ENCODE results near the gene CSNK1A1. TPM values are rescaled to one million over a fixed set of nuclear protein-coding genes. Genes with fewer than 3 reads are reported as not detected.
A peak's percentile ranks its signal among the peaks of the same experiment; 100 is the strongest.
"Not testable (repeated sequence)": the region's sequence is repeated elsewhere in the genome, so short reads cannot be mapped to it uniquely, and the experiment has no call there.

Gene CSNK1A1
- total RNA-seq, 2 donors from 2014 or later: 192 to 212 TPM

DNA sequence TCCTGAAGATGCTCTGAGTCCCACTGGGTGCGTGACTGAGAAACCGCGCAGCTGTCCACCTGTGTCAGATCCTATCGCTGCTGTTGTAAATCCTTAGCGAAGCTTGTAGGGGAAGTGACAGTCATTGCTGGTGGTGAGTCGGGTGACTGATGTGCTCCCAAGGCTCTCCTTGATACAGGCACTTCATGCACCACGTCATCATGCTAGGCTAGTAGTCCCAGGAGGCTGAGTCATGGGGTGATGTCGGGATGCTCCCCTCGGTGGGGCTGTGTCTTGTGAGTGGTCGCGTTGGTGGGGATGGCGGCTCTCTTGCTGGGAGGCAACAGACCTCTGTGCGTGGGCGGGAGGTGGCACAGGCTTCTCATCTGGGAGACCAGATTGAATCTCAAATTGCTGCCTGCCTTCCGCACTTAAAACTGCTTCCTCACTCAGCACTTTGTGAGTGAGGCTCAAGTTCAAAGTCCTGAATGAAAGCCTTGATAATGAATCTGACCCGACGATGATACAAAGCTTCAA is 84.7 kb downstream of the CSNK1A1 start:
- DNase-seq (no peak), ATAC-seq (no peak)
- Mint-ChIP-seq H3K36me3 (ENCODE audit: low read depth) (no peaks in the 10 kb centered on the region), H3K4me3 (no peak overlapping the region), H3K4me1 (no peaks in the 10 kb centered on the region), H3K27ac (no peak overlapping the region), H3K27me3 (peaks cover 29% of the 10 kb centered on the region)
- no peaks in the 10 kb centered on the region for H3K9me3 ChIP-seq (ENCODE audit: control insufficient read depth, low read length, poor library complexity, severe bottlenecking)

DNA sequence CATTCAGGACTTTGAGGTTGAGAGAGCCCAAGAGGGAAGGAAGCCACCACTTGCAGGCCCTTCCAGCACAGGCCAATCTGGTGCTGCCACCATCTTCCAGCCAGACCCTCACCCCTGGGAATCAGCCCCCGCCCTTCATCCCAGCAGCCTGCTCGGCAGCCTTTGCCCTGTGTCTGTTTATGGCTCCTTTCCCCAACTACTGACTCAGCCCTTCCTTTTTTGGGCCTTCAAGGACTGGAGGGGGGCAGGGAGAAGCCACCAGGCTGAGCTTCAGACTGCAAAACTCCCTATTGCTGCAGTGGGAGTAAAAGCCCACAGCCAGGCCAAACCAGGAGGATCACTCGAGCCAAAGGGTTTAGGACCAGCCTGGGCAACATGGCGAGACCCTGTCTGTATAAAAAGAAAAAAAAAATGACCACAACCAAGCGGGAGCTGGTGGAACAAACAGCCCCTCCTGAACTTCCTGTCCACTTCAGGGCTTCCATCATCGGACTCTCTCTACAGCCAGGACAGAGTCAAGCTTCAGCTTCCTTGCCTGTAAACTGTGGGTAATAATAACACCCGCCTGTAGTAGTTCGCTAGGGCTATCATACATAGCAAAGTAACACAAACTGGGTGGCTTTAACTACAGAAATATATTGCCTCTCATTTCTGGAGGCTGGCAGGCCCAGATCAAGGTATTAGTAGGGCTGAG is 86.3 kb downstream of the CSNK1A1 start:
- DNase-seq: no peak
- H3K9me3 ChIP-seq (ENCODE audit: control insufficient read depth, low read length, poor library complexity, severe bottlenecking): no peaks in the 10 kb centered on the region
- no peak for ATAC-seq
- Mint-ChIP-seq H3K36me3 (ENCODE audit: low read depth) (no peaks in the 10 kb centered on the region), H3K4me3 (no peak overlapping the region), H3K27me3 (peaks cover 18% of the 10 kb centered on the region), H3K27ac (no peak overlapping the region), H3K4me1 (no peaks in the 10 kb centered on the region)

DNA sequence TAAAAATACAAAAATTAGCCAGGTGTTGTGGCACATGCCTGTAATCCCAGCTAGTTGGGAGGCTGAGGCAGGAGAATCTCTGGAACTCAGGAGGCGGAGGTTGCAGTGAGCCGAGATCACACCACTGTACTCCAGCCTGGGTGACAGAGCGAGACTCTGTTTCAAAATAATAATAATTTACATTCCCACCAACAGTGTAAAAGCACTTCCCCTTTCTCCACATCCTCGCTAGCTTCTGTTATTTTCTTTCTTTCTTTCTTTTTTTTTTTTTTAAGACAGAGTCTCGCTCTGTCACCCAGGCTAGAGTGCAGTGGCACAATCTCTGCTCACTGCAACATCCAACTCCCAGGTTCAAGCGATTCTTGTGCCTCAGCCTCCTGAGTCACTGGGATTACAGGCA is 89.3 kb downstream of the CSNK1A1 start:
- H3K4me1 Mint-ChIP-seq: not testable (repeated sequence)

DNA sequence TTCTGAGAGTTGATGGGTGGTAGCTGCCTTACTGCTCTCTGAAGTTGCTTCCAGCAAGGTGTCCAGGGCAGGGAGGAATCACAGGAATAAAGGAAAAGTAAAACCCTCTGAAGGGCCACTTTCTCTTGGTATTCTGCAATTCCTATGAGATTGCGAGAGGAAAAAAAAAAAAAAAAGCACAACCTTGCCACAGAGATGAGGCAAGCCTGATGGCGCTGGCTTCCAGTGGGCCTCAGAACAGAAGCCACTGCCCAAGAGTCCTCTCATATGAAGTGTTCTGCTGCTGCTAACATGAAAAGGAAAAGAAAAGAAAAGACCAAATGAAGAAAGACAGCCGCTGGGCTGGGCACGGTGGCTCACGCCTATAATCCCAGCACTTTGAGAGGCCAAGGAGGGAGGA is 91.3 kb downstream of the CSNK1A1 start:
- H3K9me3 ChIP-seq (ENCODE audit: control insufficient read depth, low read length, poor library complexity, severe bottlenecking): no peaks in the 10 kb centered on the region
- Mint-ChIP-seq H3K27ac (peak overlapping the region; percentile 77), H3K36me3 (ENCODE audit: low read depth) (peaks cover 3% of the 10 kb centered on the region), H3K4me1 (peaks cover 4% of the 10 kb centered on the region), H3K27me3 (no peaks in the 10 kb centered on the region), H3K4me3 (no peak overlapping the region)
- DNase-seq (no peak), ATAC-seq (no peak)

More for the DNA sequence above, 89.3 kb downstream of the CSNK1A1 start:
- not testable (repeated sequence) for DNase-seq; H3K9me3 ChIP-seq (ENCODE audit: control insufficient read depth, low read length, poor library complexity, severe bottlenecking); H3K27ac Mint-ChIP-seq; ATAC-seq; H3K4me3 Mint-ChIP-seq; H3K36me3 Mint-ChIP-seq (ENCODE audit: low read depth)
- peaks cover 11% of the 10 kb centered on the region for H3K27me3 Mint-ChIP-seq

DNA sequence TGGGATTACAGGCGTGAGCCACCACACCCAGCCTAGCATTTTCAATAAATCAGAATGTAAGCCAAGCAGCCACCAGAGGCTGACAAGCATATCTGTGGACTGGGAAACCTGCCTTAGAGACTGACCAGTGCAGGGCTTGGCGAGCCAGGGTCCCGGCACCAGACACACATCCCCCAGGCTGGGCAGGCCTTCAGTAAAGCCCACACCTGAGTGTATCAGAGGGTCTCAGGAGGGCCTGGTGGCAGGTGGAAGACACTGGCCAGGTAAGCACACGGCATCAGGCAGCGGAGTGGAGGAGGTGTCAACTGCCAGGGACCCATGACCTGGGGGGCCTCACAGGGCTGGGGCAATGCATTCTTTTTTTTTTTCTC is 93.9 kb downstream of the CSNK1A1 start:
- Mint-ChIP-seq H3K4me1 (peaks cover 4% of the 10 kb centered on the region), H3K27me3 (no peaks in the 10 kb centered on the region), H3K27ac (peak overlapping the region; percentile 73), H3K4me3 (no peak overlapping the region), H3K36me3 (ENCODE audit: low read depth) (peaks cover 3% of the 10 kb centered on the region)
- ATAC-seq (no peak), DNase-seq (no peak)
- no peaks in the 10 kb centered on the region for H3K9me3 ChIP-seq (ENCODE audit: control insufficient read depth, low read length, poor library complexity, severe bottlenecking)

DNA sequence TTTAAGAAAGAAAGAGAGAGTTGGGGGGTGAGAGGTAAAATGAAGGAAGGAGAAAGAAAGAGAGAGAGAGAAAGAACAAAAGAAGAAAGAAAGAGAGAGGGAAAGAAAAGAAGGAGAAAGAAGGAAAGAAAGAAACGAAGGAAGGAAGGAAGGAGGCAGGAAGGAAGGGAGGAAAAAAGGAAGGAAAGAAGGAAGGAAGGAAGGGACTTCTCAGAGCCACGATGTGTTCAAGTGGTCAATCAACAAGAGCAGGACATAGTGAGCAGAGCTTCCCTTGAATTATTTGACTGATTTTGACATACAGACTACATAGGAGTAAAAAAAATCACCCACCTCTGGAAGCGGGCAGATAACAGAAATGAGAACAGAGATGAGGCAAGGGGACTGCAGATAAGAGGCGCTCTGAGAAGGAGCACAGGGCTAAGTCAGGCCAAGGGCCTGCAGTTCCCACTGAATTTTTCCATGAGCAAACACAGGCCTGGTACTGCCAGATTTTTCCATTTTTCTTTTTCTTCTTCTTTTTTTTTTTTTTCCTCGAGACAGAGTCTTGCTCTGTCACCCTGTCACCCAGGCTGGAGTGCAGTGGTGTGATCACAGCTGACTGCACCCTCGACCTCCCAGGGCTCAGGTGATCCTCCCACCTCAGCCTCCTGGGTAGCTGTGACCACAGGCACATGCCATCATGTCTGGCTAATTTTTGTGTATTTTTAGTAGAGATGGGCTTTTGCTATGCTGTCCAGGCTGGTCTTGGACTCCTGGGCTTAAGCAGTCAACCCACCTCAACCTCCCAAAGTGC is 94.4 kb downstream of the CSNK1A1 start:
- peak overlapping the region; percentile 73 for H3K27ac Mint-ChIP-seq
- H3K9me3 ChIP-seq (ENCODE audit: control insufficient read depth, low read length, poor library complexity, severe bottlenecking): no peaks in the 10 kb centered on the region
- no peaks in the 10 kb centered on the region for H3K27me3 Mint-ChIP-seq
- ATAC-seq: no peak
- peaks cover 3% of the 10 kb centered on the region for H3K36me3 Mint-ChIP-seq (ENCODE audit: low read depth)
- no peak for DNase-seq
- no peak overlapping the region for H3K4me3 Mint-ChIP-seq
- peaks cover 4% of the 10 kb centered on the region for H3K4me1 Mint-ChIP-seq

DNA sequence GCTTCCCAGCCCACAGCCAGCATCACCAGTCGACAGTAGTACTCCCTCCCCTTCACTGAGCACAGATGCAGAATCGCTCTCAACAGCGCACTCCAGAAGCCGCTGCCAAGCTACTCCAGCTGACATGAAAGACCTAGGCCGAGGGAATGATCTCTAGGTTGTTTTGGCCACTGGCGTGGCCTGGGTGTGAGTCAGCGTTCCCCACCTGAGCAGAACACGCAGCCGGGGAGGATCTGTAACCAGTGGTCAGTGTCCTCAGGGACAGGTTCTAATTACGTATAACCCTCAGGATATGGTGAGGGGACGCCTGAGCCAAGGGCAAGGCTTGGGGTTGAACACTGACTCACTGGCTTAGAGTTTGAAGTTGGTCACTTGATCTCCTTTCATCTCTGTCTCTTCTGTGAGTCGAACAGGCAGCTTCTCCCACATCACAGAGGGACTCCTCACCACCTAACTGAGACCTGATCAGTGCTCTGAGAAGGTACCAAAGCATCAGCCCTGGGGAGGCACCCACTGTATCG is 95.3 kb downstream of the CSNK1A1 start:
- no peak for ATAC-seq
- DNase-seq: no peak
- H3K27ac Mint-ChIP-seq: peak overlapping the region; percentile 73
- no peak overlapping the region for H3K4me3 Mint-ChIP-seq
- H3K27me3 Mint-ChIP-seq: no peaks in the 10 kb centered on the region
- no peaks in the 10 kb centered on the region for H3K9me3 ChIP-seq (ENCODE audit: control insufficient read depth, low read length, poor library complexity, severe bottlenecking)
- H3K36me3 Mint-ChIP-seq (ENCODE audit: low read depth): peaks cover 3% of the 10 kb centered on the region
- H3K4me1 Mint-ChIP-seq: peaks cover 4% of the 10 kb centered on the region

DNA sequence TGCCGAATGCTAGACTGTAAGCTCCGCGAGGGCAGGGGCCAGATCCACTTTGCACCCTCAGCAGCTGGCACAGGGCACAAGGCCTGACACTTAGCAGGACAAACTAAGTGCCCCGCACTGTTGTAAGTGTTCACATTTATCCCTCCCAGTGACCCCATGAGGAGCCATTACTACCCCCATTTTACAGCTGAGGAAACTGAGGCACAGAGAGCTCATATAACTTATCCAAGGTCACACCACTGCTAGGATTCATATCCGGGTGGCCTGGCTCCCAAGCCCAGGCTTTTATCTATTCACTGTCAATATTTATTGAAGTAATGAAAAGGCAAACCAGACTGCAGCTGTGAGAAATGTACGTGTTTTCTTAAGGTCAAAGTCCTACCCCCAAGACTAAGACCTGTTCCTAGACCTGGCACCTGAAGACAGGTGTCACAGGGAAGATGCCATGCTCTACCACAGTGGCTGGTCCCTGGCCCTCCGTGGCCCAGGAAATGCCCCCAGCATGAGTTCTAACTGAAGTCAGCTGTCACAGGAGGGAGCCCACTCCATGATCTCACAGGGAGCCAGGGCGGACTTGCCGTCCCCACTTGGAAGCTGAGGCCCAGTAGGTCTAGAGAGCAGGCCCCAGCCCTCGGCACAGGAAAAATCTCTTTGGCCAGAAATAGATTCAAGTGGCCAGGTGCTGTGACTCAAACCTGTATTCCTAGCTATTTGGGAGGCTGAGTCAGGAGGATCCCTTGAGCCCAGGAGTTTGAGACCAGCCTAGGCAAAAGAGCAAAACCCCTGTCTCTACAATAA is 97.4 kb downstream of the CSNK1A1 start:
- Mint-ChIP-seq H3K4me1 (peaks cover 4% of the 10 kb centered on the region), H3K36me3 (ENCODE audit: low read depth) (peaks cover 3% of the 10 kb centered on the region)

DNA sequence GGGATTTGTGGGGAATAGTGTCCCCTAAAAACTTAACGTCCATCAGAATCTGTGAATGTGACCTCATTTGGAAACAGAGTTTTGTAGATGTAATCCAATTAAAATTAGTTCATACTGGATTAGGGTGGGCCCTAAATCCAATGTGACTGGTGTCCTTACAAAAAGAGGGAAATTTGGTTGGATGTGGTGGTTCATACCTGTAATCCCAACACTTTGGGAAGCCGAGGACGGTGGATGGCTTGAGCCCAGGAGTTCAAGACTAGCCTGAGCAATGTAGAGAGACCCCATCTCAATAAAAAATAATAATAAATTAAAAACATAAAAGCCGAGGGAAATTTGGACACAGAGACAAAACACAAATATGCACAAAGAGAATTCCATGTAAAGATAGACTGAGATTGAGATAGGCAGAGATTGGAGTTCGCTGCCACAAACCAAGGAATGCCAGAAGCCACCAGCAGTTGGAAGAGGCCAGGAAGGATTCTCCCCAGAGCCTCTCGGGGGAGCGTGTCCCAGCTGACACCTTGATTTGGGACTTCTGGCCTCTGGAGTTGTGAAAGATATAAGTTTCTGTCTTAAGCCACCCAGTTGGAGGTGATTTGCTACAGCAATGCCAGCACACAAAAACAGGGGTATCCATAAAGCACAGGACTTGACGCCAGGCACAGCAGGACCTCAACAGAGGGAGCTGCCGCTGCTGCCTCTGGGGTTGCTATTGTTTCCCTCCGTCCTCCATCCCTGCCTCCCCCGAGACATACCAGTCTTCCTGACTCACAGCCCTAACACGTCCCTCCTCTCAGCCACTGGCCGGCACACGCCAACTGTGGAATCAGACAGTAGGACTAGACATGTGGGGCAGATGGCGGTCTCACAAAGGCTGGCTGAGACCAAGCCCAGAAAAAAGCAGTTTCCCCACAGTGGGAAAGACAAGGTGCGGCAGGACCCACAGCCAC is 98.3 kb downstream of the CSNK1A1 start:
- peaks cover 7% of the 10 kb centered on the region for H3K27me3 Mint-ChIP-seq
- no peak for ATAC-seq
- H3K36me3 Mint-ChIP-seq (ENCODE audit: low read depth): peaks cover 3% of the 10 kb centered on the region
- peak overlapping the region; percentile 88 for H3K27ac Mint-ChIP-seq
- H3K4me1 Mint-ChIP-seq: peaks cover 4% of the 10 kb centered on the region
- H3K4me3 Mint-ChIP-seq: no peak overlapping the region
- H3K9me3 ChIP-seq (ENCODE audit: control insufficient read depth, low read length, poor library complexity, severe bottlenecking): no peaks in the 10 kb centered on the region
- DNase-seq: no peak

More for the DNA sequence above, 97.4 kb downstream of the CSNK1A1 start:
- Mint-ChIP-seq H3K27ac (no peak overlapping the region), H3K4me3 (no peak overlapping the region), H3K27me3 (peaks cover 4% of the 10 kb centered on the region)
- no peaks in the 10 kb centered on the region for H3K9me3 ChIP-seq (ENCODE audit: control insufficient read depth, low read length, poor library complexity, severe bottlenecking)
- ATAC-seq (no peak), DNase-seq (no peak)

DNA sequence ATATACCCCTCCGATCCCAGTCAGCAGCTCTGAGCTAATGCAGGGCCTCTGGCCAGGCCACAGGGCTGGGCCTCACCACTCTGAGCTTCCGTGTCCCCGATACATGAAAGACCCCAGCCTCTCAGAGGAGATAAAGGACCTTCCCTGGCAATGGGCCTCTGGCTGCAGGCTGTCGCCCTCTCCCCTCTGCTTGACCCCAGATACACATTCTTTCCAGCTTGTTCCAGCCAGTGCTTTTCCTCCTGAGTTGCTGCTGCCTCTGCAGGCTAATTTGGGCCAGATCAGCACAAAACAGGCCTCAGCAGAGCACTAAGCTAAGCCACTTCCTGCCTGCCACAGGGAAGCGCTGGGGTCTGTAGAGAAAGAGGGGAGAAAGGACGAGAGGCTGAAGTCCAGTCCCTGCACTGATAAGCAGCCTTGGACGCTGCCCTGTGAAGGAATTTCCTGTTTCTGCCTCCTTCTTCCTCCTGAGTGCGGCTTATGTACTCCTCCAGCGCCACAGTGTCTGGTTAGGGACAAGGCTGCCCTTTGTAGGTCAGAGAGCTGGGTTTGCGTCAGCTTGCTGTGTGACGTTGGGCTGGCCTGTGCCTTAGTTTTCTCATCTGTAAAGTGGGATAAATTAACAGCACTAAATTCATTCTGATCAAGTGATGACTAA is 99.1 kb downstream of the CSNK1A1 start:
- peaks cover 10% of the 10 kb centered on the region for H3K27me3 Mint-ChIP-seq

DNA sequence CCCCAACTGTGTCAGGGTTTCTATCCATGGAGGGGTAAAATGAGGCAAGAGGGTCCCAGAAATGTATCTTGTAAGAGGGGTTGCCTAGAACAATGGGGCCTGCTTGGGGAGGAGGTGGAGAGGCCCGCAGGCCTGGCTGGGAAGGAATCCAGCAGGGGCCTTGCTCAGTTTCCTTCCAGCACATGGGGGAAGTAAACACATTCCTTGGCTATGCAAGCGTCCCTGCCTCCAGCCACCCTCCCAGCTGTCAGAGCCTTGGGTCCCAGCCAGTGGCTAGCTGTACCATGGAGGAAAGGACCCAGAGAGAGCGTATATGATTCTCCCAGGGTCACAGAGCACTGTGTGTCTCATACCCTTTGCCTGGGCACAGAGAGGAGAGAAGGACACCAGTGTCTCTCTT is 101.0 kb downstream of the CSNK1A1 start:
- Mint-ChIP-seq H3K27me3 (peaks cover 16% of the 10 kb centered on the region), H3K27ac (peak overlapping the region; percentile 57), H3K4me1 (peaks cover 3% of the 10 kb centered on the region), H3K4me3 (no peak overlapping the region), H3K36me3 (ENCODE audit: low read depth) (no peaks in the 10 kb centered on the region)
- no peaks in the 10 kb centered on the region for H3K9me3 ChIP-seq (ENCODE audit: control insufficient read depth, low read length, poor library complexity, severe bottlenecking)
- DNase-seq: no peak
- no peak for ATAC-seq

More for the DNA sequence above, 99.1 kb downstream of the CSNK1A1 start:
- H3K9me3 ChIP-seq (ENCODE audit: control insufficient read depth, low read length, poor library complexity, severe bottlenecking): no peaks in the 10 kb centered on the region
- no peak for DNase-seq
- peaks cover 7% of the 10 kb centered on the region for H3K4me1 Mint-ChIP-seq
- no peak overlapping the region for H3K4me3 Mint-ChIP-seq
- peaks cover 3% of the 10 kb centered on the region for H3K36me3 Mint-ChIP-seq (ENCODE audit: low read depth)
- no peak for ATAC-seq
- peak overlapping the region; percentile 88 for H3K27ac Mint-ChIP-seq
